Lower leg skin (tissue), 3 donors: ENCODE data around the gene WWOX.

Experiments used
- POLR2A ChIP-seq, 2 donors: fragments of 450-650 bp; IDR thresholded peaks; one replicate each; pipeline ENCODE4 v1.6.1; 2016 to 2017; ENCODE audit warnings: antibody characterized with exemption in 2 of 2, mild to moderate bottlenecking in 1 of 2, moderate library complexity in 1 of 2
- TF ChIP-seq, protein P1 (sequence below), 3 donors: fragments of 450-650 bp; IDR thresholded peaks; one replicate each; pipeline ENCODE4 v1.5.1; 2016; ENCODE audit warnings: antibody characterized with exemption in 3 of 3, mild to moderate bottlenecking in 3 of 3, moderate library complexity in 2 of 3

DNA sequence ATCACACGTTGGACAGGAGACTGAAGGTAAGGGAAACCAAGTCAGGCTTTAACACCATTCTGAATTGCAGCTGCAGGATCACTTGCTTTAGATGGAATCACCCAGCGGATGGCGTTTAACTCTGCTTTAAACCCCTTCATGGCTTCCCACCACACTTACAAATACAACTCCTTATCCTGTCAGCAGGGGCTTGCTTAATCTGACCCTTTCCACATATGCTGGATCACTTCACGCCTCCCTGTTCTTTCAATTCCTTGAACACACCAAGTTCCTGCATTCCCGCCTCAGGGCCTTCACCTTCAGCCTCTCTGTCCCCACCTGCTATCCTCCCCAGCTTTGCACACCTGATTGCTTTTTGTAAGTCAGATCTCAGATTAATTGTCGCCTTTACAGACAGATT lies 1058.9 kb downstream of the WWOX start:
- TF ChIP-seq, protein P1, sequence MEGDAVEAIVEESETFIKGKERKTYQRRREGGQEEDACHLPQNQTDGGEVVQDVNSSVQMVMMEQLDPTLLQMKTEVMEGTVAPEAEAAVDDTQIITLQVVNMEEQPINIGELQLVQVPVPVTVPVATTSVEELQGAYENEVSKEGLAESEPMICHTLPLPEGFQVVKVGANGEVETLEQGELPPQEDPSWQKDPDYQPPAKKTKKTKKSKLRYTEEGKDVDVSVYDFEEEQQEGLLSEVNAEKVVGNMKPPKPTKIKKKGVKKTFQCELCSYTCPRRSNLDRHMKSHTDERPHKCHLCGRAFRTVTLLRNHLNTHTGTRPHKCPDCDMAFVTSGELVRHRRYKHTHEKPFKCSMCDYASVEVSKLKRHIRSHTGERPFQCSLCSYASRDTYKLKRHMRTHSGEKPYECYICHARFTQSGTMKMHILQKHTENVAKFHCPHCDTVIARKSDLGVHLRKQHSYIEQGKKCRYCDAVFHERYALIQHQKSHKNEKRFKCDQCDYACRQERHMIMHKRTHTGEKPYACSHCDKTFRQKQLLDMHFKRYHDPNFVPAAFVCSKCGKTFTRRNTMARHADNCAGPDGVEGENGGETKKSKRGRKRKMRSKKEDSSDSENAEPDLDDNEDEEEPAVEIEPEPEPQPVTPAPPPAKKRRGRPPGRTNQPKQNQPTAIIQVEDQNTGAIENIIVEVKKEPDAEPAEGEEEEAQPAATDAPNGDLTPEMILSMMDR (IDR thresholded peaks at IDR 0.05), result no peak
- TF ChIP-seq POLR2A (IDR thresholded peaks at IDR 0.05), result no peak
